IMR-90 (cell line): Measurements from ENCODE around the gene ZNFX1. TPM values are rescaled to one million over a fixed set of nuclear protein-coding genes. Genes with fewer than 3 reads are reported as not detected.

ENCODE experiments used
- ATAC-seq: fragments of 200-7000 bp; cut with Tn5 transposase; 2 replicates; pipeline ENCODE4 v1.9.1; 2020; ENCODE audit warnings: low read depth, mild to moderate bottlenecking, moderate library complexity
- BruUV-seq: library from RNA; stranded (reverse); fragments of 400-500 nt; replicated peaks from 2 replicates; lab custom pipeline; 2021; lab: Mats Ljungman, UMichigan
- CTCF ChIA-PET: fragments of 300-600 bp; formaldehyde crosslinking; extraction: SDS; loops from one replicate; lab custom pipeline; 2021; ENCODE audit warnings: antibody characterized with exemption; lab: Yijun Ruan, JAX
- POLR2A ChIA-PET: fragments of 300-600 bp; sonication (Branson Sonifier 250); formaldehyde crosslinking; loops from one replicate; lab custom pipeline; 2022; ENCODE audit warnings: antibody characterized with exemption; ENCODE audit not compliant: unreplicated experiment; lab: Charles Lee
- DNase-seq: peaks from one replicate; pipeline ENCODE4 v3.0.0; 2013
- H2AFZ ChIP-seq: replicated peaks from 2 replicates; pipeline ENCODE3; 2013; ENCODE audit warnings: low read length, mild to moderate bottlenecking; ENCODE audit not compliant: poor library complexity
- H2AK5ac ChIP-seq: 2 replicates; pipeline ENCODE4 v1.6.1; 2013; ENCODE audit warnings: low read depth, low read length, inconsistent platforms
- H2AK9ac ChIP-seq: replicated peaks from 2 replicates; pipeline ENCODE3; 2013; ENCODE audit warnings: mild to moderate bottlenecking, low read depth, low read length, moderate library complexity; ENCODE audit not compliant: poor library complexity
- H2BK120ac ChIP-seq: 2 replicates; pipeline ENCODE4 v1.6.1; 2013; ENCODE audit warnings: low read depth, low read length, inconsistent platforms
- H2BK15ac ChIP-seq: 3 replicates; pipeline ENCODE4 v1.6.1; 2013; ENCODE audit warnings: low read depth, low read length, inconsistent platforms
- H2BK20ac ChIP-seq: 2 replicates; pipeline ENCODE4 v1.6.1; 2013; ENCODE audit warnings: low read depth, mild to moderate bottlenecking, inconsistent platforms, low read length, moderate library complexity
- H2BK5ac ChIP-seq: 2 replicates; pipeline ENCODE4 v1.6.1; 2013; ENCODE audit warnings: mild to moderate bottlenecking, low read depth, low read length, inconsistent platforms; ENCODE audit not compliant: poor library complexity, severe bottlenecking
- H3K14ac ChIP-seq: replicated peaks from 2 replicates; pipeline ENCODE4 v1.6.1; 2013; ENCODE audit warnings: low read depth, low read length, inconsistent platforms
- H3K18ac ChIP-seq: 2 replicates; pipeline ENCODE4 v1.6.1; 2013; ENCODE audit warnings: low read depth, low read length, control low read depth
- H3K23ac ChIP-seq: 2 replicates; pipeline ENCODE4 v1.6.1; 2013; ENCODE audit warnings: low read depth, low read length, inconsistent platforms
- H3K27ac ChIP-seq: 2 replicates; pipeline ENCODE4 v1.5.1; 2013; ENCODE audit warnings: mild to moderate bottlenecking, control low read depth, low read length; ENCODE audit not compliant: insufficient read depth
- H3K27me3 ChIP-seq: 2 replicates; pipeline ENCODE4 v1.6.1; 2013; ENCODE audit warnings: low read length; ENCODE audit not compliant: control insufficient read depth, insufficient read depth
- H3K36me3 ChIP-seq: 2 replicates; pipeline ENCODE4 v1.6.1; 2013; ENCODE audit warnings: low read length, mixed read lengths; ENCODE audit not compliant: control insufficient read depth, insufficient read depth
- H3K4ac ChIP-seq: 2 replicates; pipeline ENCODE4 v1.6.1; 2013; ENCODE audit warnings: low read depth, low read length, inconsistent platforms
- H3K4me1 ChIP-seq: 2 replicates; pipeline ENCODE4 v1.6.1; 2013; ENCODE audit warnings: low read length, mixed read lengths; ENCODE audit not compliant: control insufficient read depth, insufficient read depth
- H3K4me2 ChIP-seq: 2 replicates; pipeline ENCODE4 v1.6.1; 2013; ENCODE audit warnings: low read depth, mild to moderate bottlenecking, control low read depth, low read length, moderate library complexity
- H3K4me3 ChIP-seq: 2 replicates; pipeline ENCODE4 v1.5.1; 2013; ENCODE audit warnings: low read depth, mild to moderate bottlenecking, control low read depth, low read length, moderate library complexity; ENCODE audit not compliant: insufficient read depth
- H3K56ac ChIP-seq: 2 replicates; pipeline ENCODE4 v1.6.1; 2013; ENCODE audit warnings: low read length, inconsistent platforms; ENCODE audit not compliant: insufficient read depth; ENCODE audit errors: extremely low read depth
- H3K79me1 ChIP-seq, 2 experiments: 2 replicates each; pipeline ENCODE4 v1.6.1; 2013; ENCODE audit warnings: low read length in 2 of 2, inconsistent platforms in 1 of 2, low read depth in 1 of 2
- H3K9ac ChIP-seq: 2 replicates; pipeline ENCODE4 v1.6.1; 2013; ENCODE audit warnings: low read depth, low read length, control low read depth
- H3K9me1 ChIP-seq: 2 replicates; pipeline ENCODE4 v1.6.1; 2013; ENCODE audit warnings: low read length, inconsistent platforms; ENCODE audit not compliant: insufficient read depth
- H3K9me3 ChIP-seq: 2 replicates; pipeline ENCODE4 v1.6.1; 2013; ENCODE audit warnings: low read length; ENCODE audit not compliant: control insufficient read depth, insufficient read depth
- H4K20me1 ChIP-seq: 2 replicates; pipeline ENCODE4 v1.6.1; 2013; ENCODE audit warnings: low read length, inconsistent platforms; ENCODE audit not compliant: insufficient read depth
- H4K5ac ChIP-seq: 2 replicates; pipeline ENCODE4 v1.6.1; 2013; ENCODE audit warnings: mild to moderate bottlenecking, low read depth, low read length, control low read depth
- H4K8ac ChIP-seq, 2 experiments: 2 replicates each; pipeline ENCODE4 v1.6.1; 2013; ENCODE audit warnings: low read depth in 2 of 2, low read length in 2 of 2, control low read depth in 1 of 2, inconsistent platforms in 1 of 2
- H4K91ac ChIP-seq: 2 replicates; pipeline ENCODE4 v1.6.1; 2013; ENCODE audit warnings: low read depth, low read length, inconsistent platforms; ENCODE audit not compliant: insufficient read depth
- BHLHE40 ChIP-seq: fragments of 150-350 bp; IDR thresholded peaks from 2 replicates; pipeline ENCODE4 v1.6.1; 2016; ENCODE audit warnings: mild to moderate bottlenecking, low read depth, low read length
- CEBPB ChIP-seq: IDR thresholded peaks from 2 replicates; pipeline ENCODE4 v1.6.1; 2012; ENCODE audit warnings: low read depth, low read length, improper control_type of control experiment
- CHD1 ChIP-seq: IDR thresholded peaks from 2 replicates; pipeline ENCODE4 v1.6.1; 2012; ENCODE audit warnings: low read depth, low read length, improper control_type of control experiment
- FOS ChIP-seq: fragments of 150-350 bp; IDR thresholded peaks from 2 replicates; pipeline ENCODE4 v1.6.1; 2016; ENCODE audit warnings: low read depth, low read length
- MAFK ChIP-seq: IDR thresholded peaks from 2 replicates; pipeline ENCODE4 v1.6.1; 2012; ENCODE audit warnings: low read depth, low read length, improper control_type of control experiment
- MAZ ChIP-seq: IDR thresholded peaks from 2 replicates; pipeline ENCODE4 v1.6.1; 2012; ENCODE audit warnings: low read depth, mild to moderate bottlenecking, low read length, improper control_type of control experiment, moderate library complexity, borderline replicate concordance
- MXI1 ChIP-seq: IDR thresholded peaks from 2 replicates; pipeline ENCODE4 v1.6.1; 2012; ENCODE audit warnings: low read depth, mild to moderate bottlenecking, low read length, moderate library complexity, borderline replicate concordance
- NFE2L2 ChIP-seq: fragments of 150-350 bp; IDR thresholded peaks from 2 replicates; pipeline ENCODE4 v1.6.1; 2016; ENCODE audit warnings: low read depth, mild to moderate bottlenecking, low read length
- POLR2A ChIP-seq: IDR thresholded peaks from 2 replicates; pipeline ENCODE4 v1.6.1; 2012; ENCODE audit warnings: mild to moderate bottlenecking, low read depth, low read length
- RAD21 ChIP-seq: IDR thresholded peaks from 2 replicates; pipeline ENCODE4 v1.6.1; 2012; ENCODE audit warnings: low read length, improper control_type of control experiment
- RCOR1 ChIP-seq: IDR thresholded peaks from 2 replicates; pipeline ENCODE4 v1.6.1; 2012; ENCODE audit warnings: mild to moderate bottlenecking, low read length, improper control_type of control experiment; ENCODE audit not compliant: insufficient replicate concordance
- RFX5 ChIP-seq: IDR thresholded peaks from 2 replicates; pipeline ENCODE4 v1.8.0; 2012; ENCODE audit warnings: low read depth, mild to moderate bottlenecking, low read length, moderate library complexity
- SMC3 ChIP-seq: fragments of 150-350 bp; IDR thresholded peaks from 2 replicates; pipeline ENCODE4 v1.6.1; 2016; ENCODE audit warnings: low read depth, mild to moderate bottlenecking, antibody characterized with exemption, low read length, moderate library complexity
- WGBS, 2 experiments: methylation state at CpG; one replicate each; pipeline versions ENCODE4 v1.1.5 to v1.1.7; 2013; ENCODE audit warnings: missing lambda C conversion rate in 2 of 2; ENCODE audit not compliant: insufficient read length in 1 of 2; ENCODE audit errors: extremely low coverage in 2 of 2; 5-methylcytosine and 5-hydroxymethylcytosine counted together
- dilution Hi-C: fragments of 300-500 bp; cut with HindIII; formaldehyde crosslinking; loops from one replicate; pipeline ENCODE4 v1.14.3; 2018; ENCODE audit warnings: low sequenced_read_pairs; ENCODE audit not compliant: unreplicated experiment
- in situ Hi-C: fragments of 300-500 bp; cut with MboI; formaldehyde crosslinking; loops from 3 replicates; pipeline ENCODE4 v1.14.3; 2019; ENCODE audit warnings: low sequenced_read_pairs, inconsistent platforms, mixed read lengths
- intact Hi-C: fragments of 100-400 bp; cut with micrococcal nuclease; formaldehyde crosslinking; loops from 2 replicates; pipeline ENCODE4 v1.10.0; 2022
- polyA plus RNA-seq, 3 experiments: library from polyadenylated mRNA; depleted of rRNA; stranded (reverse); fragments of >200 nt; gene quantifications; 2 replicates each; pipeline ENCODE4 v1.2.3, GENCODE V29; 2012; ENCODE audit warnings: low replicate concordance in 1 of 3
- total RNA-seq: library from RNA; depleted of rRNA; stranded (reverse); fragments of >200 nt; gene quantifications from 2 replicates; pipeline ENCODE4 v1.2.3, GENCODE V29; 2012
- TF ChIP-seq, protein P1 (sequence below): conservative IDR thresholded peaks from 2 replicates; pipeline ENCODE4 v1.5.1; 2012; ENCODE audit warnings: mild to moderate bottlenecking, low read depth, low read length, improper control_type of control experiment
- TF ChIP-seq, protein P2 (sequence below): fragments of 150-350 bp; IDR thresholded peaks from 2 replicates; pipeline ENCODE4 v1.6.1; 2016; ENCODE audit warnings: low read depth, mild to moderate bottlenecking, low read length, moderate library complexity, borderline replicate concordance
- TF ChIP-seq, protein P3 (sequence below): fragments of 150-350 bp; IDR thresholded peaks from 2 replicates; pipeline ENCODE4 v1.6.1; 2017; ENCODE audit warnings: mild to moderate bottlenecking, antibody characterized with exemption, low read length, low read depth

Gene ZNFX1
- total and polyA plus RNA-seq, 2 of the 4 experiments (the other 2 are of a cell fraction), result 10.9 to 60.9 TPM

DNA sequence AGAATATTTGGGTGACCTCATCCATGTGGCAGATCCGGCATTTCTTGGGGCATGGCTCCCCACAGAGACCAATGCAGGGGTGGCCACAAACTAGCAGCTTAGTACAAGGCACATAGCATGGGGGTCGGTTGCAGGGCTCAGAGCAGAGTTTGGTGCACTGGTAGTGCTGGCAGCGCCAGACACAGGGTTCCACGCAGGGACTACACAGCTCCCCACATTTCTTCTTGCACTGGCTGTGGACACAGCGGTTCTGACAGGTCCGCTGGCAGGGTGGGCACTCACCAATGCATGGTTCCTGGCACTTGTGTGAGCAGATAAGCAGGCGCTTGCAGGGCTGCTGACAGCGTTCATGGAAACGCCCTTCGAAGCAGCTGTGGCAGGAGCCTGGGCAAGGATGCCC, 29.6 kb downstream of the ZNFX1 start:
- H2AK9ac ChIP-seq, result no peak overlapping the region
- no peak overlapping the region for H3K14ac ChIP-seq
- H4K8ac ChIP-seq, result no peak overlapping the region
- no peak overlapping the region for H3K23ac ChIP-seq
- intact Hi-C loops (no loop called here), dilution Hi-C loops (no loop called here), in situ Hi-C loops (no loop called here)
- no peak for DNase-seq
- POLR2A ChIA-PET, result no interaction called here
- CTCF ChIA-PET, result no interaction called here
- no peak overlapping the region for H3K56ac ChIP-seq
- H2BK5ac ChIP-seq, result no peak overlapping the region
- no peak overlapping the region for H3K9ac ChIP-seq
- H3K27me3 ChIP-seq, result no peaks in the 10 kb centered on the region
- H2AK5ac ChIP-seq, result no peak overlapping the region
- ATAC-seq, result no peak
- H3K4me1 ChIP-seq, result peaks cover 3% of the 10 kb centered on the region; the same call in 1 of the 2 replicates
- no peak overlapping the region for H2AFZ ChIP-seq
- TF ChIP-seq RFX5 (no peak), NFE2L2 (no peak), BHLHE40 (no peak), MAZ (no peak), RCOR1 (no peak), SMC3 (no peak), CEBPB (no peak), MAFK (no peak), CHD1 (no peak), RAD21 (no peak), FOS (no peak), MXI1 (no peak), POLR2A (no peak)
- TF ChIP-seq, protein P1, sequence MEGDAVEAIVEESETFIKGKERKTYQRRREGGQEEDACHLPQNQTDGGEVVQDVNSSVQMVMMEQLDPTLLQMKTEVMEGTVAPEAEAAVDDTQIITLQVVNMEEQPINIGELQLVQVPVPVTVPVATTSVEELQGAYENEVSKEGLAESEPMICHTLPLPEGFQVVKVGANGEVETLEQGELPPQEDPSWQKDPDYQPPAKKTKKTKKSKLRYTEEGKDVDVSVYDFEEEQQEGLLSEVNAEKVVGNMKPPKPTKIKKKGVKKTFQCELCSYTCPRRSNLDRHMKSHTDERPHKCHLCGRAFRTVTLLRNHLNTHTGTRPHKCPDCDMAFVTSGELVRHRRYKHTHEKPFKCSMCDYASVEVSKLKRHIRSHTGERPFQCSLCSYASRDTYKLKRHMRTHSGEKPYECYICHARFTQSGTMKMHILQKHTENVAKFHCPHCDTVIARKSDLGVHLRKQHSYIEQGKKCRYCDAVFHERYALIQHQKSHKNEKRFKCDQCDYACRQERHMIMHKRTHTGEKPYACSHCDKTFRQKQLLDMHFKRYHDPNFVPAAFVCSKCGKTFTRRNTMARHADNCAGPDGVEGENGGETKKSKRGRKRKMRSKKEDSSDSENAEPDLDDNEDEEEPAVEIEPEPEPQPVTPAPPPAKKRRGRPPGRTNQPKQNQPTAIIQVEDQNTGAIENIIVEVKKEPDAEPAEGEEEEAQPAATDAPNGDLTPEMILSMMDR, result no peak
- TF ChIP-seq, protein P2, sequence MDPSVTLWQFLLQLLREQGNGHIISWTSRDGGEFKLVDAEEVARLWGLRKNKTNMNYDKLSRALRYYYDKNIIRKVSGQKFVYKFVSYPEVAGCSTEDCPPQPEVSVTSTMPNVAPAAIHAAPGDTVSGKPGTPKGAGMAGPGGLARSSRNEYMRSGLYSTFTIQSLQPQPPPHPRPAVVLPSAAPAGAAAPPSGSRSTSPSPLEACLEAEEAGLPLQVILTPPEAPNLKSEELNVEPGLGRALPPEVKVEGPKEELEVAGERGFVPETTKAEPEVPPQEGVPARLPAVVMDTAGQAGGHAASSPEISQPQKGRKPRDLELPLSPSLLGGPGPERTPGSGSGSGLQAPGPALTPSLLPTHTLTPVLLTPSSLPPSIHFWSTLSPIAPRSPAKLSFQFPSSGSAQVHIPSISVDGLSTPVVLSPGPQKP, result no peak
- TF ChIP-seq, protein P3, sequence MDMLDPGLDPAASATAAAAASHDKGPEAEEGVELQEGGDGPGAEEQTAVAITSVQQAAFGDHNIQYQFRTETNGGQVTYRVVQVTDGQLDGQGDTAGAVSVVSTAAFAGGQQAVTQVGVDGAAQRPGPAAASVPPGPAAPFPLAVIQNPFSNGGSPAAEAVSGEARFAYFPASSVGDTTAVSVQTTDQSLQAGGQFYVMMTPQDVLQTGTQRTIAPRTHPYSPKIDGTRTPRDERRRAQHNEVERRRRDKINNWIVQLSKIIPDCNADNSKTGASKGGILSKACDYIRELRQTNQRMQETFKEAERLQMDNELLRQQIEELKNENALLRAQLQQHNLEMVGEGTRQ, result no peak
- no peak overlapping the region for H3K27ac ChIP-seq
- H3K79me1 ChIP-seq, result peaks cover 4 to 19% of the 10 kb centered on the region in 2 experiments; a peak in 3 of 4 replicates
- no peak overlapping the region for H3K4ac ChIP-seq
- H4K20me1 ChIP-seq, result peaks cover 17% of the 10 kb centered on the region
- H3K9me3 ChIP-seq, result no peaks in the 10 kb centered on the region
- H3K9me1 ChIP-seq, result no peaks in the 10 kb centered on the region
- BruUV-seq, result no TSS peak
- H3K36me3 ChIP-seq, result peaks cover 70% of the 10 kb centered on the region
- H3K18ac ChIP-seq, result no peak overlapping the region
- 97% methylated on average over 7 of the region's 10 CpGs; no CpG with 5 or more reads in 1 of the 2 experiments for WGBS, 2 experiments
- H2BK20ac ChIP-seq, result no peak overlapping the region
- H2BK15ac ChIP-seq, result no peak overlapping the region
- H4K91ac ChIP-seq, result no peak overlapping the region
- no peak overlapping the region for H3K4me2 ChIP-seq
- no peak overlapping the region for H2BK120ac ChIP-seq
- H4K5ac ChIP-seq, result no peak overlapping the region
- H3K4me3 ChIP-seq, result no peak overlapping the region
